Inflammatory macrophage treated with lipopolysaccharide for 4 hours (primary cell): Measurements from ENCODE around the gene VPS33A.

Experiments
- DNase-seq: peaks from one replicate; pipeline ENCODE4 v3.0.0-alpha.2; 2020

The VPS33A gene

DNA sequence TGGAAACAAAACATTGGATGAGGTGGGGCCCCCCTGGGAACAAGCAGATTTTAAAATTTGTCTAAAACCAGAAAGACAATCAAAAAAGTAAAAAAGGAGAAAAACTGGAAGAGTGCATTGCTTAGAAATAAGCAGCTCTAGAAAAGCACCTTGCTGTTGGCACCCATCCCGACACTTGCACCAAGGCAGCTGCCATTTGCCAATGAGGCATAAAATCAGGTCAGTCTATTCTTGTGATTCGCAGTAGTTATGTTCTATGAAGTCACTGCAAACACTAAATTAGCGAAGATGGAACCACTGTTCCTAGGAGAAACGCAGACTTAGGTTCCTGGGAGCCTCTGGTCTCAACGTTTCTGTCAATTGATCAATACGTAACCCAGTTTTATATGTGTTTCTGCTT, 16.2 kb downstream of the VPS33A start:
- no peak for DNase-seq

DNA sequence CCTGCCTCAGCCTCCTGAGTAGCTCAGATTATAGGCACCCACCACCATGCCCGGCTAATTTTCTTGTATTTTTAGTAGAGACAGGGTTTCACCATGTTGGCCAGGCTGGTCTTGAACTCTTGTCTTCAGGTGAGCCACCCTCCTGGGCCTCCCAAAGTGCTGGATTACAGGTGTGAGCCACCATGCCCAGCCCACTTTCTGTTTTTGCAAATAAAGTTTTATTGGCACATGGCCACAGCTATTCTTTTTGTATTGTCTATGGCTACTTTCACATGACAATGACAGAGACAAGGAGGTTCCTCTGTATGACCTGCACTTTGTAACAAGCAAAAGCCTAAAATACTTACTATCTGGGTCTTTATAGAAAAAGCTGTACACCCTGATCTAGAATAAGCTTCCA, 20.7 kb downstream of the VPS33A start:
- no peak for DNase-seq

- no peak for DNase-seq
Observed at GRCh38 chr12:122244565-122245371, 21.5 kb downstream of the VPS33A start.

DNA sequence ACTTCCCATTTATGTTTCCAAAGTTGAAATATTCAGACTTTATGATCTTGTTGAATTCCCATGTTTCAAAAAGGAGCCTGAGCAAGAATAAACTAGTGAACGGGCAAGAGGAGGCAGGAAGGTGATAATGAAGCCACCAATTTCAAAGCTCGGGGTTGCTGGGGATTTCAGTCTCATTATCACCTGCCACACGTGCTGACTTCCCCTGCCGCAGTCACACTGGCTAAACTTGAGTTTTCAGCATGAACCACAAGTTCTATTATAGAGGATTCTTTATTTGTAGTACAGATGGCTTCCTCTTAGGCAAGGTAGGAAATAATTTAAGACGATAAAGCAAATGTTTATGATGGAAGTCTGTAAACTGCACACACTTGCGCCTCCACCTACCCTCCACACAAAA, 22.3 kb downstream of the VPS33A start:
- DNase-seq: no peak

DNA sequence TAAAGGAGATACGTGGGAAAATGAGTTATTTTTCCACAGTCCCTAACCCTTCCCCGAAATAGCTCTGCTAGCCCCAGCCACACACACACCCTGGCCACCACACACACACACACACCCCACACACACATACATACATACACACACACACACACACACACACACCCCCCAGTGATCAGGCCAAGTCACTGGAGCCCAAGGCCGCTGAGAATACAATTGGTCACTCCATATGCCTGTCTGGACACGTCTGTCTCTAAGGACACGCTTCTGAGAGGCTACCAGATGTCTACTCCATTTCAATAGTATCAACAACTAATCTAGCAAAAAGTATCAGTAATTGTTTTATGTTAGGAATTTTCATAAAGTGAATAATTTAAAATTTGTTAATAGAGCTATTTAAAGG, 27.4 kb downstream of the VPS33A start:
- DNase-seq: no peak

DNA sequence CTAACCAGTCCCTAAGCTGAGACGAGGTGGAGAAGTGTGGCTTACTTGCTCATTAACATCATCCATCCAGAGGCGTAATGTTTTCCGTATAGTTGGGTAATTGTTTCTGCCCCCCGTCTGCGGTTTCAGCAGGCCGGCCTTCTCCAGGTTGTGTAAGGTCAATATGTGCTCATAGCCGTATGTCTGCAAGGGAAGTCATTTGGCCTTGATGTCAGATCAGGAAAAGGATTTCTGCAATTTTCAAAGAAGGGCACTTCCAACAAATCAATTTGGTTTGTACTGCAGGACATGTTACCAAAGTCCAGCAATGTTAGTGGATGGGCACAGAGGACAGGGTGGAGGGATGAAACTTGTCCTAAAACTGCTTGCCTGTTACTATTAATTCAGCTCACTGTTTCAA, 30.6 kb downstream of the VPS33A start:
- DNase-seq: peak; percentile 47

DNA sequence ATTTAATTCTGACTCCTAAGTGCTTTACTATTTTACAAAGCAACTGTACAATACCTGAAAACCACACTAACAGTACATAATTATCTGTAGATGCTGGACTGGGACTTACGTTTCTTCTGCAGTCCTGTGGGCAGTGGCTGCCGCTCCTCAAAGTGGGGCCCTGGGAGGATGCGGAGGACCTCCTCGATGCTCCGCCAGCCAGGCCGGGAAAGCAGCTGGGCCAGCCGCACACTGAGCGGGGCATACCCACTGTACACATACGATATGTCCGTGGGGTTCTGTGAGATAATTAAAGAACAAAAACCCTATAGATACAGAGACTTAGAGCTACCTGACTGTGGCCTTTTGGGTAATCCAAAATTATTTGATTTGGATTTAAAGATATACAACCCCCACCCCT, 33.6 kb downstream of the VPS33A start:
- DNase-seq: no peak

GRCh38 chr12:122230798-122231197, 35.5 kb downstream of the VPS33A start:
- DNase-seq: no peak

DNA sequence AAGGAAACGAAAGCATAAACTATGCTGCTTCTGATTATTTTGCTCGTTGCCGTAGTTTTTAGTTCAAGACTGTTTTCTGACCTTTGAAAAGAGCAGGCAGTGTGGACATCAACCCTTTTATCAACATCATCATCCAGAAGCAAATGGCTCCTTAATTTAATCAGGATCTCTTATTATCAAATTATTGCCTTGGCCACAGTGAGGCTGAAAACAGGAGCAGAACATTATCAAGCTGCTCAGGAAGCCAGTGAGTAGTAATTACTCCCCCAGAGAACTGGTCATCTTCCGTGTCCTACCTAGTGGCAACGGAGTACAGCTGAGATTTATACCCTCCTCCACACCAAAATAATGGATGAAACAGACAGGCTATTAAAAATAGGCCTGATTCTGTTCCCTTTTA, 38.2 kb downstream of the VPS33A start:
- DNase-seq: no peak

- no peak for DNase-seq
Observed at GRCh38 chr12:122227341-122227740, 39.0 kb downstream of the VPS33A start.

GRCh38 chr12:122226366-122227125, 39.7 kb downstream of the VPS33A start:
- no peak for DNase-seq

GRCh38 chr12:122225683-122226365, 40.5 kb downstream of the VPS33A start, which contains the start of gene DIABLO:
Gene DIABLO, minus strand, starts transcription at chr12:122226052. Its CDS starts 38 bp downstream, at chr12:122226014.
- peak; percentile 100 for DNase-seq

DNA sequence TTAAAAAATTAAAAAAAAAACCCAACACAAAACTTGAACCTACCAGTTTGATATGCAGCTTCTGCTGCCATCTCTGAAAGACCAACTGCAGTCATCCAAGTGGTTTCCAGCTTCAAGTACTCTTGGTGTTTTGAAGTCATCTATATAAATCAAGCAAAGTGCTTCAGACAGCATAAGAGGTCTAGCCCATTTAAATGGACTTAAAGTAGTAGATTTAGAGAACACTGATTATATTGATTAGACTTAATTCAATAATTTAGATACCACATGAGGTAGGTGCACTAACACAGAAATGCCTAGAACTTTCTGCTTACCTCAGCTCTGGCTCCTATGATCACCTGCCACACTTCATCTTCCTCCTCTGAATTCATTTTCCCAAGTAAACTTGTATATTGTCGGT, 49.8 kb downstream of the VPS33A start:
- no peak for DNase-seq

GRCh38 chr12:122215771-122216170, 50.5 kb downstream of the VPS33A start:
- DNase-seq: peak; percentile 21

DNA sequence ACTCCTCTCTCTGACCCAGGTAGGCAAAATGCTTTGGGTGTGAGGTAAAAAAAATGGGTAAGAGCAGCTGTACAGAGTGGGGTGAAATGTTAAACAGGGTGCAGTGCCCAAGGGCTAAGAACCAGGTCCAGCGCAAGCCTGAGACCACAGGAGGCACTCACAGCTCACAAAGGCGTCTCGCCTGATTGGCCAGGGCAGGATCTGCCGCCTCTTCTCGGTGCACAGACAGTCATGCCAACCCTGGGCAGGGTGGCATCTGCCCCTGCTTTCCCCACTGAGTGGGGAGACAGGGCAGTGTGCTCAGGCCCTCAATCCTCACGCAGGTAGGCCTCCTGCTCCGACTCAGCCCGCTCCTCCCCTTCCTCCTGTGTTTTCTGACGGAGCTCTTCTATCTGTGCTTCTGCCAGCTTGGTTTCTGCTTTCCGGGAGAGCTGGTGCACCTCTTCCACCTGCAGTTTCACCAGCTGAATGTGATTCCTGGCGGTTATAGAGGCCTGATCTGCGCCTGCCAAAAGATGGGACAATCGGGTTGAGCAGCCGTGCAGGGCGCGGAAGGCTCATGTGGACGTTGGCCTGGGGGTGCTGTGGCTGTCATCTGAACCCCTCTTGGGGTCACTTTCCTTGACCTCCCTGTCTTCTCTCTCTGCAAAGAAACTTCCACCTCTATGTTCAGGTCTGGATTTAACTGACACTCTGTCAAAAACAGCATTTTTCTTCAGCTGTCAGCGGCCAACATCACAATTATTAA, 58.0 kb downstream of the VPS33A start:
- no peak for DNase-seq

GRCh38 chr12:122207391-122207790, 58.9 kb downstream of the VPS33A start:
- DNase-seq: no peak

- no peak for DNase-seq
Observed at GRCh38 chr12:122206976-122207375, 59.3 kb downstream of the VPS33A start.

GRCh38 chr12:122206111-122206881, 60.0 kb downstream of the VPS33A start:
- no peak for DNase-seq

GRCh38 chr12:122205053-122205925, 61.0 kb downstream of the VPS33A start:
- DNase-seq: no peak

DNA sequence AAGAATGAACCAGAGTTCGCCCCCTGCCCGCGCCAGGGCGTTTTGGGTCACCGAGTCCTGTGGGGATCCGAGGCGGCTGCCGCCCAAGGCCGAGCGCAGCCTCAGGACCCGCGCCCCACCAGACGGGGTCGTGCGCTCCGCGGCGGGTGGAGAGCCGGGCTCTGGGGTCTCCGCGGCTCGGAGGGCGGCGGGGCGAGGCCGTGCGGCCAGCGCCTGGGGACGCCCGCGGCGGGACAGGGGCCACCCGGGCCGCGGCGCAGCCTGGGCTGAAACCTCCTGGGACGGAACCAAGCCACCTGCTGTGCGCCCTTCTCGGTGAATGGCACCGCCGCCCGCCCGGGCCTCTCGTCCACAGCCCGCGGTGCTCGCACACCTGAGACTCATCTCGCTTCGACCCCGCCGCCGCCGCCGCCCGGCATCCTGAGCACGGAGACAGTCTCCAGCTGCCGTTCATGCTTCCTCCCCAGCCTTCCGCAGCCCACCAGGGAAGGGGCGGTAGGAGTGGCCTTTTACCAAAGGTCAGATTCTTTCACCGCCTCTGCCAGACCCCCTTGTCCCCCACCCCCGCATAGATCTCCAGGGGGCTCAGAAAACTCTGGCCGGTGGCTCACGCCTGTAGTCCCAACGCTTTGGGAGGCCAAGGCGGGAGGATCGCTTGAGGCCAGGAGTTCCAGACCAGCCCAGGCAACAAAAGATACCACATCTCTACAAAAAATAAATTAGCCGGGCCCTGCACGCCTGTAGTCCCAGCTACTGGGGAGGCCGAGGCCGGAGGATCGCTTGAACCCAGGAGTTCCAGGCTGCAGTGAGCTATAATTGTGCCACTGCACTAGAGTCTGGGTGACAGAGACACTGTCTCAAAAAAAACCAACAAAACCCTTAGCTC, 61.9 kb downstream of the VPS33A start:
- DNase-seq: no peak
